Neural cell (in vitro differentiated cells): ENCODE data around the gene GNAS-AS1.

Source experiments
- EP300 ChIP-seq: fragments of 450-650 bp; conservative IDR thresholded peaks from 2 replicates; pipeline ENCODE4 v1.6.1; 2014; ENCODE audit warnings: antibody characterized with exemption, mild to moderate bottlenecking, moderate library complexity; ENCODE audit not compliant: poor library complexity, severe bottlenecking
- EZH2 ChIP-seq: fragments of 200-600, 300-800 bp; shearing (Covaris generic), sonication (generic); IDR thresholded peaks from 2 replicates; pipeline ENCODE4 v1.6.1; 2014; ENCODE audit warnings: antibody characterized with exemption, low read length, borderline replicate concordance, mild to moderate bottlenecking; ENCODE audit not compliant: insufficient read depth, poor library complexity, severe bottlenecking
- POLR2AphosphoS5 ChIP-seq: IDR thresholded peaks from 2 replicates; pipeline ENCODE4 v1.6.1; 2012
- RAD21 ChIP-seq: fragments of 450-650 bp; conservative IDR thresholded peaks from 2 replicates; pipeline ENCODE4 v1.6.1; 2014; ENCODE audit warnings: antibody characterized with exemption, mild to moderate bottlenecking, moderate library complexity
- REST ChIP-seq: IDR thresholded peaks from 2 replicates; pipeline ENCODE4 v1.6.1; 2012; ENCODE audit warnings: borderline replicate concordance
- SMC3 ChIP-seq: fragments of 450-650 bp; conservative IDR thresholded peaks from 2 replicates; pipeline ENCODE4 v1.6.1; 2014; ENCODE audit warnings: antibody characterized with exemption, mild to moderate bottlenecking, moderate library complexity; ENCODE audit not compliant: poor library complexity
- TAF1 ChIP-seq: IDR thresholded peaks from 2 replicates; pipeline ENCODE4 v1.6.1; 2012; ENCODE audit warnings: low read depth
- TF ChIP-seq, protein P1 (sequence below): fragments of 450-650 bp; IDR thresholded peaks from 2 replicates; pipeline ENCODE4 v1.5.1; 2014; ENCODE audit warnings: antibody characterized with exemption, mild to moderate bottlenecking, moderate library complexity; ENCODE audit not compliant: poor library complexity, severe bottlenecking

GRCh38 chr20:58833921-58834320 is 16.8 kb downstream of the GNAS-AS1 start:
- TF ChIP-seq, protein P1, sequence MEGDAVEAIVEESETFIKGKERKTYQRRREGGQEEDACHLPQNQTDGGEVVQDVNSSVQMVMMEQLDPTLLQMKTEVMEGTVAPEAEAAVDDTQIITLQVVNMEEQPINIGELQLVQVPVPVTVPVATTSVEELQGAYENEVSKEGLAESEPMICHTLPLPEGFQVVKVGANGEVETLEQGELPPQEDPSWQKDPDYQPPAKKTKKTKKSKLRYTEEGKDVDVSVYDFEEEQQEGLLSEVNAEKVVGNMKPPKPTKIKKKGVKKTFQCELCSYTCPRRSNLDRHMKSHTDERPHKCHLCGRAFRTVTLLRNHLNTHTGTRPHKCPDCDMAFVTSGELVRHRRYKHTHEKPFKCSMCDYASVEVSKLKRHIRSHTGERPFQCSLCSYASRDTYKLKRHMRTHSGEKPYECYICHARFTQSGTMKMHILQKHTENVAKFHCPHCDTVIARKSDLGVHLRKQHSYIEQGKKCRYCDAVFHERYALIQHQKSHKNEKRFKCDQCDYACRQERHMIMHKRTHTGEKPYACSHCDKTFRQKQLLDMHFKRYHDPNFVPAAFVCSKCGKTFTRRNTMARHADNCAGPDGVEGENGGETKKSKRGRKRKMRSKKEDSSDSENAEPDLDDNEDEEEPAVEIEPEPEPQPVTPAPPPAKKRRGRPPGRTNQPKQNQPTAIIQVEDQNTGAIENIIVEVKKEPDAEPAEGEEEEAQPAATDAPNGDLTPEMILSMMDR: no peak
- TF ChIP-seq REST (no peak), RAD21 (no peak), EZH2 (no peak), TAF1 (no peak), EP300 (no peak), POLR2AphosphoS5 (no peak), SMC3 (no peak)
